CD4-positive, alpha-beta T cell treated with Interleukin-17A for 1 hour (primary cell): ENCODE measurements around the gene ZFP36.

Experiments used
- DNase-seq: peaks from one replicate; pipeline ENCODE4 v3.0.0-alpha.2; 2020

ZFP36 gene

DNA sequence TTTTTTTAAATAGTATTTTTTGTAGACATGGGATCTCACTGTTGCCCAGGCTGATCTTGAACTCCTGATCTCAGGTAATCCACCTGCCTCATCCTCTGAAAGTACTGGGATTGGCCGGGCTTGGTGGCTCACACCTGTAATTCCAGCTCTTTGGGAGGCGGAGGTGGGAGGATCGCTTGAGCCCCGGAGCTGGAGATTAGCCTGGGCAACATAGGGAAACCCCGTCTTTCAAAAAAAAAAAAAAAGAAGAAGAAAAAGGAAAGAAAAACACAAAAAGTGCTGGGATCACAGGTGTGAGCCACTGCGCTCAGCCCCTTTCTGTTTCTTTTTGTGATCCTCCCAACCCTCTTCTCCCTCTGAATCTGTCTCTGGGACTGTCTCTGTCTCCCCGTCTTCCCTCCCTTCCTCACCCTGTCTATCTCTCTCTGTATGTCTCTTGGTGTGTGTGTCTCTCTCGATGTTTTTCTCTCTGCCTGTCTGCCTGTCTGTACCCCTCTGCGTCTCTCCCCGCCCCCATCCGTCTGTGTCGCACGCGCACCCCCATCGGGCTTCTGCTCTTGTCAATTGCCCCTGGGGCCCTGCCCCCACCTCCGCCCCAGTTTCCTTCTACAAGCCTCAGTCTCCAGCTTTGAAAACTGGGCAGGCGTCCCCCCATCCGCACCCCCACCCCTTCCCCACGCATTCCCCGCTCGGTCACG lies 540 bp upstream of the ZFP36 start:
- peak; percentile 96 for DNase-seq

DNA sequence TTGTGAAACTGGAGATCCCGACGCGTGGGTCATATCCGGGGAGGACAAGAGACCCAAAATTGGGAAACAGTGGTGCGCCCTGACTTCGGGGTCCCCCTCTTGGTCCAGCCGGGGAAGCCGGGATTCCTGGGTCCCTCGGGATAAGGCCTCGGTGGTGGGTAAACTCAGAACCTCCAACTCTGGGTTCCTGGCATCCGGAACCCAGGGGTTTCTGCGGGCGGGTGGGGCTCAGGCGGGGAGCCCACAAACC lies 688 bp downstream of the ZFP36 start:
- DNase-seq, result no peak

DNA sequence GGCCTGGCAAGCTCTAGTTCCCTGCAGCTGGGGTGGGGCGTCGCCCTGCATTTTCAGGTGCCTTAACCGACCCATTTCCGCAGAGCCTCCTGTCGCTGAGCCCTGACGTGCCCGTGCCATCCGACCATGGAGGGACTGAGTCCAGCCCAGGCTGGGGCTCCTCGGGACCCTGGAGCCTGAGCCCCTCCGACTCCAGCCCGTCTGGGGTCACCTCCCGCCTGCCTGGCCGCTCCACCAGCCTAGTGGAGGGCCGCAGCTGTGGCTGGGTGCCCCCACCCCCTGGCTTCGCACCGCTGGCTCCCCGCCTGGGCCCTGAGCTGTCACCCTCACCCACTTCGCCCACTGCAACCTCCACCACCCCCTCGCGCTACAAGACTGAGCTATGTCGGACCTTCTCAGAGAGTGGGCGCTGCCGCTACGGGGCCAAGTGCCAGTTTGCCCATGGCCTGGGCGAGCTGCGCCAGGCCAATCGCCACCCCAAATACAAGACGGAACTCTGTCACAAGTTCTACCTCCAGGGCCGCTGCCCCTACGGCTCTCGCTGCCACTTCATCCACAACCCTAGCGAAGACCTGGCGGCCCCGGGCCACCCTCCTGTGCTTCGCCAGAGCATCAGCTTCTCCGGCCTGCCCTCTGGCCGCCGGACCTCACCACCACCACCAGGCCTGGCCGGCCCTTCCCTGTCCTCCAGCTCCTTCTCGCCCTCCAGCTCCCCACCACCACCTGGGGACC lies 1.2 kb downstream of the ZFP36 start:
- peak; percentile 80 for DNase-seq

DNA sequence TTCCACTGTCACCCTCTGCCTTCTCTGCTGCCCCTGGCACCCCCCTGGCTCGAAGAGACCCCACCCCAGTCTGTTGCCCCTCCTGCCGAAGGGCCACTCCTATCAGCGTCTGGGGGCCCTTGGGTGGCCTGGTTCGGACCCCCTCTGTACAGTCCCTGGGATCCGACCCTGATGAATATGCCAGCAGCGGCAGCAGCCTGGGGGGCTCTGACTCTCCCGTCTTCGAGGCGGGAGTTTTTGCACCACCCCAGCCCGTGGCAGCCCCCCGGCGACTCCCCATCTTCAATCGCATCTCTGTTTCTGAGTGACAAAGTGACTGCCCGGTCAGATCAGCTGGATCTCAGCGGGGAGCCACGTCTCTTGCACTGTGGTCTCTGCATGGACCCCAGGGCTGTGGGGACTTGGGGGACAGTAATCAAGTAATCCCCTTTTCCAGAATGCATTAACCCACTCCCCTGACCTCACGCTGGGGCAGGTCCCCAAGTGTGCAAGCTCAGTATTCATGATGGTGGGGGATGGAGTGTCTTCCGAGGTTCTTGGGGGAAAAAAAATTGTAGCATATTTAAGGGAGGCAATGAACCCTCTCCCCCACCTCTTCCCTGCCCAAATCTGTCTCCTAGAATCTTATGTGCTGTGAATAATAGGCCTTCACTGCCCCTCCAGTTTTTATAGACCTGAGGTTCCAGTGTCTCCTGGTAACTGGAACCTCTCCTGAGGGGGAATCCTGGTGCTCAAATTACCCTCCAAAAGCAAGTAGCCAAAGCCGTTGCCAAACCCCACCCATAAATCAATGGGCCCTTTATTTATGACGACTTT lies 2.0 kb downstream of the ZFP36 start:
- DNase-seq, result peak; percentile 77

DNA sequence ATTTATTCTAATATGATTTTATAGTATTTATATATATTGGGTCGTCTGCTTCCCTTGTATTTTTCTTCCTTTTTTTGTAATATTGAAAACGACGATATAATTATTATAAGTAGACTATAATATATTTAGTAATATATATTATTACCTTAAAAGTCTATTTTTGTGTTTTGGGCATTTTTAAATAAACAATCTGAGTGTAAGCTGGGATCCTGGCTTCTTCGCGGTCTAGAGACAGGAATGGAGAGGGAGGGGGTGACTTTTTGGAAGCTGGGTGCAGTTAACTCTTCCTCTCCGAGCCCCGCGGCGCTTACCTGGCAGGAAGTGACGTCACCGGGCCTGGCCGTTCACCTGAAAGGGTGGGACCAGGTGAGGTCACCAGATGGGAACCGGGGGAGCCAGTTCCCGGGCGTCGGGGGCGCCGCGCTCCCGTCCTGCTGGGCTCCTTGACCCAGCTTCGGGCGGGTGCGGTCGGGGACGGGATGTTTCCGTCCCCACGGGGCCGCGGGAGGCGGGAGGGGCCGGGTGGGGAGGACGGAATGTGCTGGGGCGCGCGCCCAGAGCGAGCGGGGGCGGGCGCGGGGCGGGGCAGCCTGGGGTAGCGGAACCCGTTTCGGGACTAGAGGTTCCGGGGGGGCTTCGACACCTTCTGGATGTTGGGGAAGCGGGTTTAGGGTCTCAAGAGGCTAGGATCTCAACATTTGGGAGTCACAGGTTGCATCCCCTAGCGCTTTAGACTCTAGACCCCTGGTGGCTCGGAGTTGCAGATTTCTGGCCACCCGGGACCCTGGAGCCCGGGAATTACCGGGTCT lies 2.8 kb downstream of the ZFP36 start:
- DNase-seq, result peak; percentile 95

DNA sequence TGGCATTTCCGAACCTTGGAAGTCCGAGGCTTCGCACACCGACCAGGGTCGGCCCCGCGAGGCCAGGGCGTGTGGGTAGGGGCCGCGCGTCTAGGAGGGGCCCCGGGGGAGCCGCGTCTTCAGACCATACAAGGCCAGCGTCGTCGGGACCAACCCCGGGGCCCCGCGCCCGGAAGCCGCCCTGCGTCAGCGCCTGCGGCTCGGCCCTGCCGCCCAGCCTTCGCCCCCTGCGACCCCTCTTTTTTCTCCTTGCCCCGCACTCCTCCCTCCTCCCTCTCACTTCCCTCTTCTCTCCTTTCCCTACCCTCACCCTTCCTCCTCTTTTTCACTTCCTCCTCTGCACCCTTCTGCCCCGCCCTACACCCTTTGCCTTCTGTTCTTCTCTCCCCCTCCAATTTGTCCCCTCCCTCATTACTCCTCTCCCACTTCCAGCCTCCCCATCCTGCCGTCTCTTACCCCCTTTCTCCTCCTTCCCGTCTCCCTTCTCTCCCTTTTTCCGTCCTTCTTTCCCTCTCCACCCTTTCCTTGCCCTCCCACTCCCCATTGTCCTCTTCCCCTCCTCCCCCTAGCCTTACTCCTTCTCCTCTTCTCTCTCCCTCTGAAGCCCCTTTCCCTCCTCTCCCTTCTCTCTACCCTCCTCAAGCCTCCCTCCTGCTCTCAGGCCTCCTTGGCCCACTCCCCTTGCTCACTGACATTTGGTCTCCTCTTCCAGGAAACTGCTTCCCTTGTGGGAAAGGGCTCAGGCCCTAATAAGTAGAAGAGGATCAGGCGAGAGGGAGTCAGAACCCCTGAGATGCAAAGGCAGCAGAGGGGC lies 3.6 kb downstream of the ZFP36 start:
- DNase-seq, result no peak

DNA sequence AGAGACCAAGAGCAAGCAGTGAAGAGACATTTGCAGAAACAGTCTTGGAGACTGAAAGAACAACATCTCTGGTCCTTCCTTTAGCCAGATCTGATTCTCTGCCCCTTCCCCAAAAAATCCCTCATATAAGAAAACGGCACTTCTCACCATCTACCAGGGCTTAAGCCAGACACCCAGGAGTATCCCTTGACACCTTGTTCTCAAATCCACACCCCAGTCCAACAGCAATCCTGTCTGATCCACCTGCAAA lies 4.1 kb downstream of the ZFP36 start:
- DNase-seq, result no peak

DNA sequence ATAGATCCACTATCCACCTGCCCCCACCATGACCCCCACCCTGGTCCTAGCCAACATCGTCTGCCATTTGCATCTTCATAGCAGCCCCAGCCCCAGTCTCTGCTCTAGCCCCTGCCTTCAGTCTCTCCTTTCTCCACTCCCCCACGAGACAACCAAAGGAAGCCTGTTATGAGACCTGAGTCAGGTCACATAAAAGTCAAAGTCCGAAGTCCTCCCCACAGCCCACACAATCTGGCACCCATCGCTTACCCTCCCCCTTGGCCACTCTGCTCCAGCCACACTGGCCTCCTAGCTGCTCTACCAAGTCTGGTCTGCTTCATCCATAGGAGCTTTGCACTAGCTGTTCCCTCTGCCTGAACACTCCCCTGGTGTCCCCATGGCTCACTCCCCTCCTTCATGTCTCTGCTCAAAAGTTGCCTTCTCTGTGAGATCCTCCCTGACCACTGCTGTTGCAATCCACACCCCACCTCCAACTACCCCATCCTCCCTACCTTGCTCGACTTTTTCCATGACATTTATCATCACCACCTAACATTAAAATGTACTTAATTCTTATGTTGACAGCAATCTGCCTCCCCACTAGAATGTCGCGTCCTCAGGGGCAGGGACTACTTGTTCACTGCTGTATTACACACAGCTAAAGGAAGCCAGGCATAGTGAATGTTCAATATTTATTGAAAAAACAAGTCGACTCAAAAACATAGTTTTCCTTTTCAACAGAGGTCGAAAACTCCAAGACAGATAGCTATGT lies 4.6 kb downstream of the ZFP36 start:
- peak; percentile 80 for DNase-seq

DNA sequence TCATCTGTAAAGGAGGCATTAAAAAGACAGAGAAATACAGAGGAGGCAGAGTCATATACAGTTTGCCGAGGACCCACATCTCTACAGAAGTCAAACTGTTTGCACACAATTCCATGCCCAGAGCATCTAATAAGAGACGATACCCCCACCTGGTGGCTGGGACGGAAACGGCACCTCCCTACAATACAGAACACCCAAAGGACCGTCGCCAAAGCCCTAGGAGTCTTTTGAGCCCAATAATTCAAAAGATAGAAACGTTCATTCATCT lies 5.1 kb downstream of the ZFP36 start:
- peak; percentile 95 for DNase-seq

DNA sequence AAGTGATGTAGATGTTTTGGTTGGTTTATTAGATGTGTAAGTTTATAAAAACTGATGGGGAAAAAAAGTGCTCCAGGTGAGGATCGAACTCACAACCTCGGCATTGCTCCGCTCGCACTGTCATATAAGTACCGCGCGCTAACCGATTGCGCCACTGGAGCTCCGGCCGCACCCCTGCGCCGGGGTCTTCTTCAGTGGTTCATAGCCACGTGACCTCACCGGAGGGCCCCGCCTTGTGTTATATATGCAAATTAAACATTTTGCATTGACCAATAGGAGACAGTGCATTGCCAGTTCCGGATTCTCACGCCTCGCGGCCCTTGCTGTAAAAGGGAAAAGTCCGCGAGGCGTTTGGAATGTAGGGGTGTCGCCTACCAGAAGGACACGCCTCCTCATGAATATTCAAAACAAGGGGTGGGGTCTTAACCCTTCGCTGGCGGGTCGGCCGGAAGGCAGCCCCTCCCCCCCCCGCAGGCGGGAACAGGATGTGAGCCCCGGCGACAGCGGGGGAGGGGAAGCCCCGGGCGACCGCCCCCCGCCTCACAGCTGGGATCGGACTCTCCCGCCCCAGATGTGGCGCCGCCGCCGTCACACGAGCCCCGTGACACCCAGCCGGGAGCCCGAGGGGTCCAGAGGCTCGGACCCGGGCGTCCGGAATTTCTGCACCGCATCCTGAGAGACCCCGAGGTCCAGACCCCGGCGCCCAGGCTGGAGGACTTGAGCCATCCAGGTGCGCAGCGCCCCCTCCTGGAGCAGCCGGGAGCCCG lies 5.6 kb downstream of the ZFP36 start, which contains the start of gene PLEKHG2:
TSS of gene PLEKHG2 (plus strand) at position 570 of the 767 bp plus-strand sequence. CDS start 1,418 bp downstream, outside the sequence.
- DNase-seq, result peak; percentile 99

DNA sequence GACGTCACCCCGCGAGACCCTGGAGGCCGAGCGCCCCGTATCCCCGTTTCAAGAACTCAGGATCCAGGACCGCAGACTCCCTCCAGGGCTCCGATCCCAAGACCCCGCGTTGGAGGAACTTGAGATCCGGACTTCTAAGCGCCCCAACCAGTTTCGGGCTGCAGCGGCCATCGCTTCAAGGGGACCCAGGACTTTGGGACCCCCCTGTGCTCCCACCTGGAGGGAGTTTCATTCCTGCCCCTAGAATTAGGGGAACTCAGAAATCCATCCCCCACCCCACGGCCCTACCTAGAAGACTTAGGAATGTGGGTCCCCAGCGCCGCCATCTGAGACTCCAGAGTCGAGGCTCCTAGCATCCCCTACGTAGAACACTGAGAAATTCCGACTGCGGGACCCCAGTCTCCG lies 6.2 kb downstream of the ZFP36 start:
- no peak for DNase-seq

DNA sequence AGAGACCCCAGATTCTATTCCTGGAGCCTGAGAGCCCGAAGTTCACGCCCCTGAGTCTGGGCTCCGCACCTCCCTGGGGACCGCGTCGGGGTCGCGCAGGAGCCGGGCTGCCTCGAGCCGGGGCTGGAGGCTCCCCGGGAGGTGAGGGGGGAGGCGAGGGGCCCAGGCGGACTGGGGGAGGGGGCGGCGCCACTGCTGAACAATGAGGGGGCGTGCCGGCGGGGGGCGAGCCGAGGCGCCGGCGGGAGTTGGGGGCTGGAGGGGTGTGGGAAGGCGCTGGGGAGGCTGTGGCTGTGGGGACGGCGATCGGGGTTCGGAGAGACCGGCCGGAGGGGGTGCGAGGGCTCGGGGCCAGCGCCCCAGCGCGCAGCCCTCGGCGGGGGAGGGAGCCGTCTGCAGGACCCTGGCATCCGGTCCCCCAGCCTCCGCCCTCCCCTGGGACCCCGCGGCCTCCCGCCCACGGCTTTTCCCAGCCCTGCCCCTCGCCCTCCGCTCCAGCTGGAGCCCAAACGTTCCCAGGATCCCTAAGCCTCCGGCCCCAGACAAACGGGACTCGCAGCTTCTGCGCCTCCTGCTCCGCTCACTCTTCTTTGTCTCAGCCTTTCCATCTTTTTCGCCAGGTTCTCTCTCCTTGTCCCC lies 6.7 kb downstream of the ZFP36 start:
- peak; percentile 54 for DNase-seq

DNA sequence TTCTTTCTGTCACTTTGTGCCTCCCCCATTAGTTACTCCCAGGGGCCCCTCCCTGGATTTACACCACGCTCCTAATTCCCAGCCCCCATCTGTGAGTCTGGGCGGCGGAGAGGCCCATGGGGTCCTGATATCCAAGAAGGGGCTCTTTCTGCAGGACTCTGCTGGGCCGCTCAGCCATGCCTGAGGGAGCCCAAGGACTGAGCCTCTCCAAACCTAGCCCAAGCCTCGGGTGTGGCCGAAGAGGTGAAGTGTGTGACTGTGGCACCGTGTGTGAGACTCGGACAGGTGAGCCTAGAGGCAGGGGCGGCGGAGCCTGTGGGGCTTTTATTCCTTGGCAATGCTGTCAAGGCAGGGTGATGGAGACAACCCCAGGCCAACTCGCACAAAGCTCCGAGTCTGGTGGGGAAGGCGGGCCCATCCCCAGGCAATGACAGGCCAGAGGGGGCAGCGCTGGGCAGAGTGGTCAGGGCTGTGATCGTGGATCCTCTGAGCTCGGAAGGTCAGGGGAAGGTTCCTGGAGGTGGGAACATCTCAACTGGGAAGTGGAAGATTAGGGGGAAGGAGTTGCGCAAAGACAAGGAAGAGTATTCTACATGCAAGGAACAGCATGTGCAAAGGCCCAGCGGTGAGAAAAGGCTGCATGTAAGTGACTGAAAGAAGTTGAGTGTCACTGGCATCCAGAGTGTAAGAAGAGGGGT lies 7.4 kb downstream of the ZFP36 start:
- peak; percentile 37 for DNase-seq

DNA sequence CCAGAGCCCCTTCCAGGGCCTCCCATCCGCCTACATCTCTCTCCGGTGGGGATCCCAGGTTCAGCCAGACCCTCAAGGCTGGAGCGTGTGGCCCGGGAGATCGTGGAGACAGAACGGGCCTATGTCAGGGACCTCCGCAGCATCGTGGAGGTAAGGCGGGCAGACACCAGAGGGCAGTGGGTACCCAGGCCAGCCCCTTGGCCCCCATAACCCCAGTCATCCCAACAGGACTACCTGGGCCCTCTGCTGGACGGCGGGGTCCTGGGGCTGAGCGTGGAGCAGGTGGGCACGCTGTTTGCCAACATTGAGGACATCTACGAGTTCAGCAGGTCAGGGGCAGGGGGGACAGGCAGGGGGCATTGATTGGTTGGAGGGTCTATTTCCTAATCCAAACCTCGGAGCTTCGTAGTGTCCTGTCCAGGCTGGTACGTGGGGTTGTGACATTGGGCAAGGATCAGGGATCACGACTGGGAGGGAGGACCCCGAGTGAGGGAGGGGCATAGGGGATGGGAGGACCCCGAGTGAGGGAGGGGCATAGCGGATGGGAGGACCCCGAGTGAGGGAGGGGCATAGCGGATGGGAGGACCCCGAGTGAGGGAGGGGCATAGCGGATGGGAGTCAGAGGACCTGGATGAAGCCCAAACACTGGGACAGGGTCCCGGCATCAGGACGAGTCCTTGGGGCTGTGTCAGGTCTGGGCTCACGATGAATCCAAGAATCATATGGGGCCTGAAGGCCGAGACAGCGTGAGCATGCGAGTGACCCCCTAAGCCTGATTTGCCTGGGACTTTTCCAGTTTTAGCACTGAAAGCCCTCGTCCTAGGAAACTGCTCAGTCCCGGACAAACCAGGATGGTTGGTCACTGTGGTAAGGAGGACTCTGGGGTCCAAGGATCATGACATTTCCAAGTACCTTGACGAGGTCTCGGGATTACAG lies 8.7 kb downstream of the ZFP36 start:
- peak; percentile 29 for DNase-seq

DNA sequence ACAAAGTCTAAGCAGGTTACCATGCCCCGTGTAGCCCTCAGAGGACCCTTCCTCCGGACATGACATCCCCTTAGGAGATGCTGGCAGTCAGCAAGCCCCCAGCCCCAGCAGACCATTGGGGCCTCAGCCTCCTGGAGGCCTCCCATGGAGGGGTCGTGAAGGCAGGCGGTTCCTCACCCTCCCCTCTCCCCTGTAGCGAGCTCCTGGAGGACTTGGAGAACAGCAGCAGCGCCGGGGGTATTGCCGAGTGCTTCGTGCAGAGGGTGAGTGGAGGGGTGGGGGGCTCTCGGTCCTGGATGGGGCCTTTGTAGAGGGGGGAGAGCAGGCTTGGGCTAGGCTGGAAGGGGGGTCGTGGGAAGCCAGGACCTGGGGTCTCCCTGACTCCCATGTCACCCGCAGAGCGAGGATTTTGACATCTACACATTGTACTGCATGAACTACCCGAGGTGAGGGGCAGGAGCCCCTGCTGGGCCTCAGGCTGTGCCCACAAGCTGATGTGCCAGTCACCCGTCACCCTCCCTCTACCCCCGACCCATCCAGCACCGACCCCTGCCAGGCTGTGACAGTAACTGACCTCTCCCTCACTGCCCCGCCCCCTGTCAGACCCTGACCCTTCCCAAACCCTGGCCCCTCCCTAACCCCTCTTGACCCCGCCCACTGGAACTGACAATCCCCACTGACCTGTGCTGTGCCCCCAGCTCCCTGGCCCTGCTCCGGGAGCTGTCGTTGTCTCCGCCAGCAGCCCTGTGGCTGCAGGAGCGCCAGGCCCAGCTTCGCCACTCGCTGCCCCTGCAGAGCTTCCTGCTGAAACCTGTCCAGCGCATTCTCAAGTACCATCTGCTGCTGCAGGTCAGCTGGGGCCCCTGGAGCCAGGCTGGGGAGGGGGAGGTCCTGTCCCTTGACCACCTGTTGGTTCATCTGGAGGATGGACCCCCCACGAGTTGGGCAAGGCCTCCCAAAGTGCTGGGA lies 9.8 kb downstream of the ZFP36 start:
- DNase-seq, result peak; percentile 26

DNA sequence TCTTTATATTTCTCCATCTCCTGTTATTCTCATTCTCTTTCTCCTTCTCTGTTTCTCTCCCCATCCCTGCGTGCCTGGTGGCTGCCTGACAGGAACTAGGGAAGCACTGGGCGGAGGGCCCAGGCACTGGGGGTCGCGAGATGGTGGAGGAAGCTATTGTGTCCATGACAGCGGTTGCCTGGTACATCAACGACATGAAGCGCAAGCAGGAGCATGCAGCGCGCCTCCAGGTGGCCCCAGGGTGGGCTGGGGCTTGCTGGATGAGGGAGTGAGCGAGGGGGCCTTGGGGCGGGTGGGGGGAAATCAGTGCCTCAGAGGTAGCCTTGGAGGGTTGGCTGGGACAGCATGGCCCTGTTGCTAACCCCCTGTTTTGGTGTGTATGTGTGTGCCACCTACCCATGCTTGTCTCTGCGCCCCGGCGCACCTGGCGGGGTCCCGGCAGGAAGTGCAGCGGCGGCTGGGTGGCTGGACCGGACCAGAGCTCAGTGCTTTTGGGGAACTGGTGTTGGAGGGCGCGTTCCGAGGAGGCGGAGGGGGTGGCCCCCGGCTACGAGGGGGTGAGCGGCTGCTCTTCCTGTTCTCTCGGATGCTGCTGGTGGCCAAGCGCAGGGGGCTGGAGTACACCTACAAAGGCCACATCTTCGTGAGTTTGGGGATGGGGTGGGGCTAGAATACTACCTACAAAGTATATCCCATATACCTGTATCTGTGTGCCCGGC lies 11.0 kb downstream of the ZFP36 start:
- DNase-seq, result no peak

DNA sequence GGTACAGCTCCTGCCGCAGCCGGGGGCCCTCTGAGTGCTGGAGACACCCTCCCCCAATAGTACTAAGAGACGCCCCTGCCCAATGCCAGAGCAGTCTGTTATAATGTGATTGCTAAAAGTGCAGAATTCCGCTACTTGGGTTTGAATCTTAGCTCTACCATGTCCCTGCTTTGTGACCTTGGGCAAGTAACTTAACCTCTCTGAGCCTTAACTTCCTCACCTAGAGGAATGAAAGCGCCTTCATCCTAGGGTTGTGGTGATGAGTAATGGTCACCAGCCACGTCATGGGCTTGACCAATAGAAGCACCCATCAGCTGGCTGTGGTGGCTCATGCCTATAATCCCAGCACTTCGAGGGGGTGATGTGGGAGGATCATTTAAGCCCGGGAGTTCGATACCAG lies 12.4 kb downstream of the ZFP36 start:
- peak; percentile 6 for DNase-seq
